GM23338 (cell line): Measurements from ENCODE around the gene RAB36. TPM values are rescaled to one million over a fixed set of nuclear protein-coding genes. Genes with fewer than 3 reads are reported as not detected.

Experiments used
- ATAC-seq: fragments of 200-7000 bp; cut with Tn5 transposase; 3 replicates; pipeline ENCODE4 v1.9.1; 2020
- DNase-seq: peaks from one replicate; pipeline ENCODE4 v3.0.0-alpha.2; 2015; ENCODE audit warnings: low spot score
- H2AFZ ChIP-seq: fragments of 200-600 bp; sonication (generic); 2 replicates; pipeline ENCODE4 v1.8.0; 2016; ENCODE audit warnings: antibody characterized with exemption, mild to moderate bottlenecking, moderate library complexity
- H3F3A ChIP-seq: fragments of 200-600 bp; sonication (generic); replicated peaks from 2 replicates; pipeline ENCODE4 v1.8.0; 2017; ENCODE audit warnings: antibody characterized with exemption, mixed run types, low read depth
- H3K27ac ChIP-seq: fragments of 200-600 bp; sonication (generic); 2 replicates; pipeline ENCODE4 v1.6.1; 2016; ENCODE audit warnings: low read depth
- H3K27me3 ChIP-seq: fragments of 200-600 bp; sonication (generic); 2 replicates; pipeline ENCODE4 v1.8.0; 2016; ENCODE audit warnings: mild to moderate bottlenecking, mixed run types, moderate library complexity; ENCODE audit not compliant: insufficient read depth
- H3K36me3 ChIP-seq: fragments of 200-600 bp; sonication (generic); 2 replicates; pipeline ENCODE4 v1.8.0; 2016; ENCODE audit warnings: mild to moderate bottlenecking; ENCODE audit not compliant: insufficient read depth
- H3K4me1 ChIP-seq: fragments of 200-600 bp; sonication (generic); 2 replicates; pipeline ENCODE4 v1.8.0; 2016; ENCODE audit warnings: mild to moderate bottlenecking, moderate library complexity; ENCODE audit not compliant: insufficient read depth
- H3K4me2 ChIP-seq: fragments of 200-600 bp; sonication (generic); 2 replicates; pipeline ENCODE4 v1.7.1; 2017; ENCODE audit warnings: mixed run types
- H3K4me3 ChIP-seq: fragments of 200-600 bp; sonication (generic); 2 replicates; pipeline ENCODE4 v1.6.1; 2016; ENCODE audit warnings: mixed run types
- H3K79me2 ChIP-seq: fragments of 200-600 bp; sonication (generic); replicated peaks from 2 replicates; pipeline ENCODE4 v1.8.0; 2017; ENCODE audit warnings: mild to moderate bottlenecking; ENCODE audit not compliant: insufficient read depth
- H3K9me2 ChIP-seq: fragments of 200-600 bp; sonication (generic); 2 replicates; pipeline ENCODE4 v1.8.0; 2017; ENCODE audit not compliant: insufficient read depth
- H4K20me1 ChIP-seq: fragments of 200-600 bp; sonication (generic); replicated peaks from 2 replicates; pipeline ENCODE4 v1.8.0; 2017; ENCODE audit warnings: mild to moderate bottlenecking; ENCODE audit not compliant: insufficient read depth
- H3K27ac Mint-ChIP-seq: 2 replicates; pipeline ENCODE4 v1.8.0; 2020; ENCODE audit warnings: inconsistent platforms, mild to moderate bottlenecking, moderate library complexity, mixed read lengths
- H3K27me3 Mint-ChIP-seq: 3 replicates; pipeline ENCODE4 v1.8.0; 2022; ENCODE audit warnings: low read depth, mild to moderate bottlenecking, moderate library complexity, mixed read lengths, inconsistent platforms; ENCODE audit not compliant: insufficient read depth, poor library complexity
- H3K36me3 Mint-ChIP-seq: 3 replicates; pipeline ENCODE4 v1.8.0; 2021; ENCODE audit warnings: low read depth, mild to moderate bottlenecking, inconsistent platforms, moderate library complexity, mixed read lengths
- H3K4me1 Mint-ChIP-seq: 3 replicates; pipeline ENCODE4 v1.8.0; 2020; ENCODE audit warnings: mild to moderate bottlenecking, inconsistent platforms, mixed read lengths
- H3K4me3 Mint-ChIP-seq: 3 replicates; pipeline ENCODE4 v1.8.0; 2021; ENCODE audit warnings: moderate library complexity, mild to moderate bottlenecking, inconsistent platforms, mixed read lengths
- H3K9me3 Mint-ChIP-seq: 3 replicates; pipeline ENCODE4 v1.8.0; 2020; ENCODE audit warnings: moderate library complexity, mild to moderate bottlenecking, inconsistent platforms, mixed read lengths
- CREB1 ChIP-seq: fragments of 250-450 bp; sonication (Bioruptor Pico); IDR thresholded peaks from 2 replicates; pipeline ENCODE4 v1.5.0; 2020; ENCODE audit warnings: low read depth, mild to moderate bottlenecking, moderate library complexity
- EZH2 ChIP-seq: fragments of 200-600 bp; sonication (generic); IDR thresholded peaks from one replicate; pipeline ENCODE4 v1.8.0; 2017; ENCODE audit warnings: antibody characterized with exemption, mild to moderate bottlenecking, low read depth; ENCODE audit not compliant: unreplicated experiment
- EZH2phosphoT487 ChIP-seq: fragments of 200-600 bp; sonication (generic); IDR thresholded peaks from one replicate; pipeline ENCODE4 v1.8.1; 2018; ENCODE audit warnings: antibody characterized with exemption; ENCODE audit not compliant: unreplicated experiment
- NANOG ChIP-seq: IDR thresholded peaks from 2 replicates; pipeline ENCODE4 v1.6.1; 2016; ENCODE audit warnings: antibody characterized with exemption, borderline replicate concordance
- POLR2AphosphoS5 ChIP-seq: IDR thresholded peaks from 2 replicates; pipeline ENCODE4 v1.6.1; 2016; ENCODE audit warnings: antibody characterized with exemption, low read depth
- STAT1 ChIP-seq: IDR thresholded peaks from one replicate; pipeline ENCODE4 v1.6.1; 2016; ENCODE audit warnings: antibody characterized with exemption; ENCODE audit not compliant: unreplicated experiment
- ZNF114 ChIP-seq: fragments of 250-450 bp; sonication (Bioruptor Pico); IDR thresholded peaks from 2 replicates; pipeline ENCODE4 v1.5.0; 2020; ENCODE audit warnings: mild to moderate bottlenecking, moderate library complexity
- ZNF331 ChIP-seq: fragments of 250-450 bp; sonication (Bioruptor Pico); IDR thresholded peaks from 2 replicates; pipeline ENCODE4 v1.5.0; 2020; ENCODE audit warnings: low read depth, mild to moderate bottlenecking, moderate library complexity
- polyA plus RNA-seq: library from polyadenylated mRNA; unstranded; fragments of >200 nt; fragmentation: Nextera tagmentation; extraction: Ambion mirVana; gene quantifications from 2 replicates; pipeline ENCODE4 v1.2.1, GENCODE V29; 2016
- total RNA-seq: library from RNA; depleted of rRNA; stranded (reverse); fragments of >200 nt; shearing (Covaris generic); gene quantifications from 2 replicates; pipeline ENCODE4 v1.2.3, GENCODE V29; 2014
- TF ChIP-seq, protein P1 (sequence below), 2 experiments: fragments of 200-600 bp in 1 of 2; sonication (generic) in 1 of 2; conservative IDR thresholded peaks; 2 replicates each; pipeline versions ENCODE4 v1.5.1 to v1.6.1; 2016 to 2017; ENCODE audit warnings: antibody characterized with exemption in 2 of 2, low read depth in 2 of 2, mild to moderate bottlenecking in 2 of 2, moderate library complexity in 1 of 2
- TF ChIP-seq, protein P2 (sequence below): IDR thresholded peaks from 2 replicates; pipeline ENCODE4 v1.6.1; 2016; ENCODE audit warnings: antibody characterized with exemption
- TF ChIP-seq, protein P3 (sequence below): IDR thresholded peaks from one replicate; pipeline ENCODE4 v1.6.1; 2018; ENCODE audit warnings: antibody characterized with exemption; ENCODE audit not compliant: unreplicated experiment

RAB36 gene
- total and polyA plus RNA-seq, 2 experiments from 2014 or later = 0.58 to 1.2 TPM

DNA sequence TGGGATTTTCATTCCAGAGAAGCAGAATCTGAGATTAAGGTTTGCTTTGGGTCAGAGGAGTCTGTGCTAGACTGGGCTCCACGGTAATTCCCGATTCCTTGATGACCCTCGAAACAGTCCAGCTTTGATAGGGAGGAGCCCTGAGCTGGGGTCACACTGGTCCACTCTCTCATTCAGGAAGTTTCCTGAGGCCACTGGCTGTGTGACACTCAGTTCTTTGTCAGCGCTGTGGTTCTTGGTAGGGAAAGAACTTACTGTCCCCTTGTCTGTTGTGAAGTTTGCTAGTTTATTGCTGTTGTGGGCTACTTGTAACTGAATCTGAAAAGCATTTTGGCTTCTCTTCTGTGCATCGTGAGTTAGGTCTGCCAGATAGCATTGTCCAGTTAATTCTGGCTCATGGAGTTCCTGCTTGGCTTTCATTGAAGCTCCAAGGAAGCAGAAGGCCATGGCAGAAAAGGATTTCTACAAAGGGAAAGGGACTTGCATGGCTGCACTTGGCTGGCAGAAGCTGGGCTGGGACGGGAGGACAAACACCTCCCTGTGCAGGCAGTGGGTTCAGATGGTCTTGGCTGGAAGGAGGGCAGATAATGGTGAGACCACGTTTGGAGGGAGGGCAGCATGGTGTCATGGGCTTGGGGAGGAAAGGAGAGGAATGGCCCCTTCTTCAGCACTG lies 58.3 kb downstream of the RAB36 start:
- H3K27me3 ChIP-seq = no peaks in the 10 kb centered on the region
- peaks cover 26% of the 10 kb centered on the region for H3K4me1 ChIP-seq
- no peaks in the 10 kb centered on the region for H3K9me2 ChIP-seq
- TF ChIP-seq ZNF331 (CRISPR knock-in tag) (no peak), EZH2 (no peak), NANOG (no peak), POLR2AphosphoS5 (no peak), EZH2phosphoT487 (no peak), ZNF114 (CRISPR knock-in tag) (no peak)
- TF ChIP-seq, protein P1, sequence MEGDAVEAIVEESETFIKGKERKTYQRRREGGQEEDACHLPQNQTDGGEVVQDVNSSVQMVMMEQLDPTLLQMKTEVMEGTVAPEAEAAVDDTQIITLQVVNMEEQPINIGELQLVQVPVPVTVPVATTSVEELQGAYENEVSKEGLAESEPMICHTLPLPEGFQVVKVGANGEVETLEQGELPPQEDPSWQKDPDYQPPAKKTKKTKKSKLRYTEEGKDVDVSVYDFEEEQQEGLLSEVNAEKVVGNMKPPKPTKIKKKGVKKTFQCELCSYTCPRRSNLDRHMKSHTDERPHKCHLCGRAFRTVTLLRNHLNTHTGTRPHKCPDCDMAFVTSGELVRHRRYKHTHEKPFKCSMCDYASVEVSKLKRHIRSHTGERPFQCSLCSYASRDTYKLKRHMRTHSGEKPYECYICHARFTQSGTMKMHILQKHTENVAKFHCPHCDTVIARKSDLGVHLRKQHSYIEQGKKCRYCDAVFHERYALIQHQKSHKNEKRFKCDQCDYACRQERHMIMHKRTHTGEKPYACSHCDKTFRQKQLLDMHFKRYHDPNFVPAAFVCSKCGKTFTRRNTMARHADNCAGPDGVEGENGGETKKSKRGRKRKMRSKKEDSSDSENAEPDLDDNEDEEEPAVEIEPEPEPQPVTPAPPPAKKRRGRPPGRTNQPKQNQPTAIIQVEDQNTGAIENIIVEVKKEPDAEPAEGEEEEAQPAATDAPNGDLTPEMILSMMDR (conservative IDR thresholded peaks at IDR 0.05; ENCODE audit: low read depth in 2 of 2) = no peak
- TF ChIP-seq, protein P2, sequence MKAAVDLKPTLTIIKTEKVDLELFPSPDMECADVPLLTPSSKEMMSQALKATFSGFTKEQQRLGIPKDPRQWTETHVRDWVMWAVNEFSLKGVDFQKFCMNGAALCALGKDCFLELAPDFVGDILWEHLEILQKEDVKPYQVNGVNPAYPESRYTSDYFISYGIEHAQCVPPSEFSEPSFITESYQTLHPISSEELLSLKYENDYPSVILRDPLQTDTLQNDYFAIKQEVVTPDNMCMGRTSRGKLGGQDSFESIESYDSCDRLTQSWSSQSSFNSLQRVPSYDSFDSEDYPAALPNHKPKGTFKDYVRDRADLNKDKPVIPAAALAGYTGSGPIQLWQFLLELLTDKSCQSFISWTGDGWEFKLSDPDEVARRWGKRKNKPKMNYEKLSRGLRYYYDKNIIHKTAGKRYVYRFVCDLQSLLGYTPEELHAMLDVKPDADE = no peak
- H3F3A ChIP-seq = 0 out of 2 replicates have a peak, but pooled peaks cover 2% of the 10 kb centered on the region
- H3K27me3 Mint-ChIP-seq = peaks cover 8% of the 10 kb centered on the region
- no peak overlapping the region for H2AFZ ChIP-seq
- H3K36me3 ChIP-seq = no peaks in the 10 kb centered on the region; the same call in 1 of the 2 replicates
- H3K4me3 Mint-ChIP-seq = no peak overlapping the region
- H3K79me2 ChIP-seq = peaks cover 100% of the 10 kb centered on the region
- DNase-seq (no peak), ATAC-seq (no peak)
- no peak overlapping the region for H3K4me3 ChIP-seq
- H3K27ac Mint-ChIP-seq = no peak overlapping the region
- no peak overlapping the region for H3K4me2 ChIP-seq
- peaks cover 40% of the 10 kb centered on the region for H3K36me3 Mint-ChIP-seq
- no peak overlapping the region for H3K27ac ChIP-seq
- no peaks in the 10 kb centered on the region for H3K9me3 Mint-ChIP-seq
- peaks cover 48% of the 10 kb centered on the region for H3K4me1 Mint-ChIP-seq
- H4K20me1 ChIP-seq = peaks cover 40% of the 10 kb centered on the region

DNA sequence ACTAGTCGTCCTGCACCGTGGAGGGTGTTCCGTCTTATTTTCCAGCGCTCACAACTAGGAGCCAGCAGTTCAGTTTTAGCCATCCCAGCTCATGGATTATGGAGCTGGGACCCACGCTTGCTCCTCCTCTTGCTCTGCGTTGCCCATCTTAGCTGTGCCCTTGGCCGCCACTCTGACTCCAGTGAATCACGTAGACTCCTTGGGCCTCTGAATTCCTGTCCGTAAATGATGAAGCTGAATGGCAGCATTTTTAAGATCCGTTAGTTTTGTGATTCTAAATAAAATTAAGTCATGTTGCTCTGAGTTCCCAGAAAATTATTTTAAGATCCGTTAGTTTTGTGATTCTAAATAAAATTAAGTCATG lies 58.8 kb downstream of the RAB36 start:
- Histone ChIP-seq H3K27me3 (no peaks in the 10 kb centered on the region), H3K79me2 (peaks cover 100% of the 10 kb centered on the region), H3K4me1 (peaks cover 22% of the 10 kb centered on the region), H3K9me2 (no peaks in the 10 kb centered on the region), H3K4me3 (no peak overlapping the region), H3K4me2 (no peak overlapping the region), H3K36me3 (no peaks in the 10 kb centered on the region; the same call in 1 of the 2 replicates), H4K20me1 (peaks cover 35% of the 10 kb centered on the region), H3F3A (0 out of 2 replicates have a peak, but pooled peaks cover 2% of the 10 kb centered on the region), H2AFZ (no peak overlapping the region), H3K27ac (no peak overlapping the region)
- Mint-ChIP-seq H3K36me3 (peaks cover 43% of the 10 kb centered on the region), H3K27me3 (peaks cover 11% of the 10 kb centered on the region), H3K4me1 (peaks cover 44% of the 10 kb centered on the region), H3K27ac (no peak overlapping the region), H3K9me3 (no peaks in the 10 kb centered on the region), H3K4me3 (no peak overlapping the region; the same call in 2 of the 3 replicates)
- ATAC-seq = no peak
- DNase-seq = no peak
- no peak for TF ChIP-seq NANOG
- no peak for TF ChIP-seq EZH2
- TF ChIP-seq CREB1 (CRISPR knock-in tag) = no peak
- TF ChIP-seq, protein P3, sequence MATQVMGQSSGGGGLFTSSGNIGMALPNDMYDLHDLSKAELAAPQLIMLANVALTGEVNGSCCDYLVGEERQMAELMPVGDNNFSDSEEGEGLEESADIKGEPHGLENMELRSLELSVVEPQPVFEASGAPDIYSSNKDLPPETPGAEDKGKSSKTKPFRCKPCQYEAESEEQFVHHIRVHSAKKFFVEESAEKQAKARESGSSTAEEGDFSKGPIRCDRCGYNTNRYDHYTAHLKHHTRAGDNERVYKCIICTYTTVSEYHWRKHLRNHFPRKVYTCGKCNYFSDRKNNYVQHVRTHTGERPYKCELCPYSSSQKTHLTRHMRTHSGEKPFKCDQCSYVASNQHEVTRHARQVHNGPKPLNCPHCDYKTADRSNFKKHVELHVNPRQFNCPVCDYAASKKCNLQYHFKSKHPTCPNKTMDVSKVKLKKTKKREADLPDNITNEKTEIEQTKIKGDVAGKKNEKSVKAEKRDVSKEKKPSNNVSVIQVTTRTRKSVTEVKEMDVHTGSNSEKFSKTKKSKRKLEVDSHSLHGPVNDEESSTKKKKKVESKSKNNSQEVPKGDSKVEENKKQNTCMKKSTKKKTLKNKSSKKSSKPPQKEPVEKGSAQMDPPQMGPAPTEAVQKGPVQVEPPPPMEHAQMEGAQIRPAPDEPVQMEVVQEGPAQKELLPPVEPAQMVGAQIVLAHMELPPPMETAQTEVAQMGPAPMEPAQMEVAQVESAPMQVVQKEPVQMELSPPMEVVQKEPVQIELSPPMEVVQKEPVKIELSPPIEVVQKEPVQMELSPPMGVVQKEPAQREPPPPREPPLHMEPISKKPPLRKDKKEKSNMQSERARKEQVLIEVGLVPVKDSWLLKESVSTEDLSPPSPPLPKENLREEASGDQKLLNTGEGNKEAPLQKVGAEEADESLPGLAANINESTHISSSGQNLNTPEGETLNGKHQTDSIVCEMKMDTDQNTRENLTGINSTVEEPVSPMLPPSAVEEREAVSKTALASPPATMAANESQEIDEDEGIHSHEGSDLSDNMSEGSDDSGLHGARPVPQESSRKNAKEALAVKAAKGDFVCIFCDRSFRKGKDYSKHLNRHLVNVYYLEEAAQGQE = no peak
- no peak for TF ChIP-seq STAT1
